ENCODE results near the gene HAUS3. TPM values are rescaled to one million over a fixed set of nuclear protein-coding genes. Genes with fewer than 3 reads are reported as not detected.

Gene HAUS3
- total RNA-seq, 1 experiment from 2014 or later, result 11.9 TPM

DNA sequence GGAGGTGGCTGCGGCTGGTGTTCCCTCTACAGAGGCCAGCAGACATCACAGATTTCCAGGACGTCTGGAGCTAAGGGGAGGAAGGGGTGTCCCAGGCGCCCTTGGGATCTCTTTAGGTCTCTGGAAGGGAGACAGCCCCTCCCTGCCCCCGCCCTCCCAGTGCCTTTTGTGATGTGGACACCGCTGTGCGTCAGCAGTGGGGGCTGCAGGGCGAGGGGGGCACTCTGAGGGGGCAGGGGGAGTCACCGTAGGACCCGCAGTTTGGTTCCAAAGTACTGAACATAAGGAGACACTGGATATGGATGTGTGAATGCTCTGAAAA lies 45.6 kb upstream of the HAUS3 start:
- no peak overlapping the region for H3K27ac Mint-ChIP-seq
- POLR2A ChIA-PET, result no interaction called here
- TF ChIP-seq, protein P1, sequence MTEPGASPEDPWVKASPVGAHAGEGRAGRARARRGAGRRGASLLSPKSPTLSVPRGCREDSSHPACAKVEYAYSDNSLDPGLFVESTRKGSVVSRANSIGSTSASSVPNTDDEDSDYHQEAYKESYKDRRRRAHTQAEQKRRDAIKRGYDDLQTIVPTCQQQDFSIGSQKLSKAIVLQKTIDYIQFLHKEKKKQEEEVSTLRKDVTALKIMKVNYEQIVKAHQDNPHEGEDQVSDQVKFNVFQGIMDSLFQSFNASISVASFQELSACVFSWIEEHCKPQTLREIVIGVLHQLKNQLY (CRISPR knock-in tag; IDR thresholded peaks at IDR 0.05), result no peak
- TF ChIP-seq, protein P2, sequence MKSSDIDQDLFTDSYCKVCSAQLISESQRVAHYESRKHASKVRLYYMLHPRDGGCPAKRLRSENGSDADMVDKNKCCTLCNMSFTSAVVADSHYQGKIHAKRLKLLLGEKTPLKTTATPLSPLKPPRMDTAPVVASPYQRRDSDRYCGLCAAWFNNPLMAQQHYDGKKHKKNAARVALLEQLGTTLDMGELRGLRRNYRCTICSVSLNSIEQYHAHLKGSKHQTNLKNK (CRISPR knock-in tag; IDR thresholded peaks at IDR 0.05), result no peak
- no peak for TF ChIP-seq ZSCAN18 (CRISPR knock-in tag; IDR thresholded peaks at IDR 0.05)
- TF ChIP-seq ZNF425 (CRISPR knock-in tag; conservative IDR thresholded peaks at IDR 0.05), result no peak
- TF ChIP-seq ZNF416 (CRISPR knock-in tag; IDR thresholded peaks at IDR 0.05), result no peak
- TF ChIP-seq ATF2 (CRISPR knock-in tag; IDR thresholded peaks at IDR 0.05; ENCODE audit: borderline replicate concordance, low read depth), result no peak

DNA sequence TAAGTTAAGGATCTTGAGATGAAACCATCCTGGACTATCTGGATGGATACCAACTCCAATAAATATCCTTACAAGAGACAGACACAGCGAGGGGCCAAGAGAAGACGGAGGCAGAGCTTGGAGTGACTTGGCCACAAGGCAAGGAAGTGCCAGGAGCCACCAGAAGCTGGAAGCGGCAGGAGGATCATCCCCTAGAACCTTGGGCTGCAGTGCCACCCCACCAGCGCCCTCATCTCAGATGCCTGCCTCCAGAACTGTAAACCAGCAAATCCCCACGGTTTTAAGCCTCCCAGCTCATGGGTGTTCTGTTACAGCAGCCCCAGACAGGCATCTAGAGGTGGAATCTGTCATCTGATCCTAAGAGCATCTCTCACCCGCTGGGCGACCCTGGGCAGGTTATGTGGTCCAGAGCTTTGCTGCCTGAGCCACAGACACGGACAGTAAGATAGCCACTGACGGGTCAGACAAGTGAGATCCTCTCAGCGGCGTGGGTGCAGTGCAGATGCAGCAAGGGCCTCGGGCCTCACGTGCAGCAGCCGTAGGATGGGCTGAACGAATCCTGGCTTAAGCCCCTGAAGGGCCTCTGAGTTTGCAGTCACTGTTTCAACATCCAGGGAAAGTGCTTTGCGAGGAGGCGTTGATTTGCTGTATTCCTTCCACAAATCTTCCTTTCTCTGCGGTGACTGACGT lies 45.1 kb upstream of the HAUS3 start:
- CTCF ChIA-PET, result interaction anchor here (0.8 to 2.4 kb wide), 5 partner anchors 18 to 154 kb away, joined by 3 to 6 read pairs (median 3); no protein-coding TSS in a partner anchor
- H3K27ac Mint-ChIP-seq, result no peak overlapping the region
- no peak overlapping the region for H3K4me3 Mint-ChIP-seq
- POLR2A ChIA-PET, result no interaction called here
- no peaks in the 10 kb centered on the region for H3K36me3 Mint-ChIP-seq
- no peaks in the 10 kb centered on the region; the same call in 1 of the 2 replicates for H3K4me1 Mint-ChIP-seq
- no peaks in the 10 kb centered on the region; the same call in 1 of the 2 replicates for H3K27me3 Mint-ChIP-seq (ENCODE audit: low read depth)
- no peaks in the 10 kb centered on the region for H3K9me3 Mint-ChIP-seq
- ATAC-seq, result no peak
- no peak for DNase-seq (ENCODE audit: low spot score)
- TF ChIP-seq ZNF219 (CRISPR knock-in tag; IDR thresholded peaks at IDR 0.05; ENCODE audit: borderline replicate concordance) (no peak), FOXP1 (CRISPR knock-in tag; IDR thresholded peaks at IDR 0.05; ENCODE audit: borderline replicate concordance) (no peak), NFE2L1 (CRISPR knock-in tag; IDR thresholded peaks at IDR 0.05) (no peak), JAZF1 (CRISPR knock-in tag; IDR thresholded peaks at IDR 0.05) (no peak), HMGXB4 (CRISPR knock-in tag; IDR thresholded peaks at IDR 0.05) (no peak), CTCF (IDR thresholded peaks at IDR 0.05) (no peak), ZNF425 (CRISPR knock-in tag; conservative IDR thresholded peaks at IDR 0.05) (no peak), ATF3 (CRISPR knock-in tag; conservative IDR thresholded peaks at IDR 0.05) (no peak), EMX1 (CRISPR knock-in tag; IDR thresholded peaks at IDR 0.05) (no peak)
- TF ChIP-seq, protein P3, sequence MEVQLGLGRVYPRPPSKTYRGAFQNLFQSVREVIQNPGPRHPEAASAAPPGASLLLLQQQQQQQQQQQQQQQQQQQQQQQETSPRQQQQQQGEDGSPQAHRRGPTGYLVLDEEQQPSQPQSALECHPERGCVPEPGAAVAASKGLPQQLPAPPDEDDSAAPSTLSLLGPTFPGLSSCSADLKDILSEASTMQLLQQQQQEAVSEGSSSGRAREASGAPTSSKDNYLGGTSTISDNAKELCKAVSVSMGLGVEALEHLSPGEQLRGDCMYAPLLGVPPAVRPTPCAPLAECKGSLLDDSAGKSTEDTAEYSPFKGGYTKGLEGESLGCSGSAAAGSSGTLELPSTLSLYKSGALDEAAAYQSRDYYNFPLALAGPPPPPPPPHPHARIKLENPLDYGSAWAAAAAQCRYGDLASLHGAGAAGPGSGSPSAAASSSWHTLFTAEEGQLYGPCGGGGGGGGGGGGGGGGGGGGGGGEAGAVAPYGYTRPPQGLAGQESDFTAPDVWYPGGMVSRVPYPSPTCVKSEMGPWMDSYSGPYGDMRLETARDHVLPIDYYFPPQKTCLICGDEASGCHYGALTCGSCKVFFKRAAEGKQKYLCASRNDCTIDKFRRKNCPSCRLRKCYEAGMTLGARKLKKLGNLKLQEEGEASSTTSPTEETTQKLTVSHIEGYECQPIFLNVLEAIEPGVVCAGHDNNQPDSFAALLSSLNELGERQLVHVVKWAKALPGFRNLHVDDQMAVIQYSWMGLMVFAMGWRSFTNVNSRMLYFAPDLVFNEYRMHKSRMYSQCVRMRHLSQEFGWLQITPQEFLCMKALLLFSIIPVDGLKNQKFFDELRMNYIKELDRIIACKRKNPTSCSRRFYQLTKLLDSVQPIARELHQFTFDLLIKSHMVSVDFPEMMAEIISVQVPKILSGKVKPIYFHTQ (CRISPR knock-in tag; IDR thresholded peaks at IDR 0.05), result no peak
- TF ChIP-seq, protein P1 (CRISPR knock-in tag; IDR thresholded peaks at IDR 0.05), result no peak

More for the DNA sequence above, 45.6 kb upstream of the HAUS3 start:
- no peaks in the 10 kb centered on the region; the same call in 1 of the 2 replicates for H3K4me1 Mint-ChIP-seq
- no peak for DNase-seq (ENCODE audit: low spot score)
- H3K4me3 Mint-ChIP-seq, result no peak overlapping the region
- H3K36me3 Mint-ChIP-seq, result no peaks in the 10 kb centered on the region
- CTCF ChIA-PET, result interaction anchor here (2.4 kb wide), 1 partner anchor 18 kb away, joined by 6 read pairs; no protein-coding TSS in a partner anchor
- no peaks in the 10 kb centered on the region for H3K27me3 Mint-ChIP-seq (ENCODE audit: low read depth)
- no peaks in the 10 kb centered on the region for H3K9me3 Mint-ChIP-seq
- ATAC-seq, result no peak

Data from WTC11 (cell line).